B cell (primary cell): ENCODE results near the gene ERBB2. TPM values are rescaled to one million over a fixed set of nuclear protein-coding genes. Genes with fewer than 3 reads are reported as not detected.
"Not testable (repeated sequence)": the region's sequence is repeated elsewhere in the genome, so short reads cannot be mapped to it uniquely, and the experiment has no call there.

Experiments
- ATAC-seq: fragments of 200-7000 bp; cut with Tn5 transposase; one replicate; pipeline ENCODE4 v1.10.0; 2021; ENCODE audit warnings: low read depth, mild to moderate bottlenecking, moderate number of reproducible peaks, moderate library complexity
- CTCF ChIA-PET: fragments of 350-600 bp; sonication (Branson Sonifier 250); formaldehyde crosslinking; loops from one replicate; lab custom pipeline; 2021; ENCODE audit warnings: antibody characterized with exemption, inconsistent platforms; lab: Charles Lee
- POLR2A ChIA-PET: fragments of 350-600 bp; sonication (Branson Sonifier 250); formaldehyde crosslinking; loops from one replicate; lab custom pipeline; 2021; ENCODE audit warnings: antibody characterized with exemption; lab: Charles Lee
- DNase-seq: peaks from one replicate; pipeline ENCODE4 v3.0.0; 2013
- H2AFZ ChIP-seq: 2 replicates; pipeline ENCODE4 v1.6.1; 2012; ENCODE audit warnings: mild to moderate bottlenecking, low read depth, low read length; ENCODE audit not compliant: insufficient read depth, poor library complexity, severe bottlenecking
- H3K27ac ChIP-seq, 2 donors: 1 replicate in 1 of 2; 2 replicates in 1 of 2; pipeline ENCODE4 v1.5.1; 2012 to 2013; ENCODE audit warnings: low read length in 2 of 2, mild to moderate bottlenecking in 2 of 2, moderate library complexity in 1 of 2
- H3K27me3 ChIP-seq, 4 experiments: fragments of 200-600 bp in 1 of 4; sonication (generic) in 1 of 4; replicated peaks in 1 of 4; 1 replicate in 2 of 4; 2 replicates in 2 of 4; pipeline versions ENCODE4 v1.6.1 to v1.7.0; 2013 to 2016; ENCODE audit warnings: low read length in 3 of 4, mild to moderate bottlenecking in 2 of 4, mixed read lengths in 1 of 4, moderate library complexity in 1 of 4; ENCODE audit not compliant: insufficient read depth in 4 of 4, control insufficient read depth in 3 of 4; ENCODE audit errors: control extremely low read depth in 1 of 4
- H3K36me3 ChIP-seq, 2 experiments: replicated peaks in 1 of 2; 1 replicate in 1 of 2; 2 replicates in 1 of 2; pipeline versions ENCODE4 v1.6.1 to v1.7.1; 2013; ENCODE audit warnings: low read length in 1 of 2; ENCODE audit not compliant: insufficient read depth in 2 of 2, control insufficient read depth in 1 of 2; ENCODE audit errors: control extremely low read depth in 1 of 2, extremely low read depth in 1 of 2
- H3K4me1 ChIP-seq, 2 donors: fragments of 200-600 bp in 1 of 2; sonication (generic) in 1 of 2; 1 replicate in 1 of 2; 2 replicates in 1 of 2; pipeline versions ENCODE4 v1.5.1 to v1.6.1; 2013 to 2017; ENCODE audit warnings: low read length in 2 of 2; ENCODE audit not compliant: control insufficient read depth in 2 of 2, insufficient read depth in 2 of 2
- H3K4me2 ChIP-seq: replicated peaks from 2 replicates; pipeline ENCODE3; 2012; ENCODE audit warnings: mild to moderate bottlenecking, low read depth, low read length; ENCODE audit not compliant: poor library complexity, severe bottlenecking
- H3K4me3 ChIP-seq, 5 experiments: fragments of 200-600 bp in 1 of 5; sonication (generic) in 1 of 5; 1 replicate in 3 of 5; 2 replicates in 2 of 5; pipeline versions ENCODE4 v1.5.1 to v1.7.0; 2011 to 2016; ENCODE audit warnings: low read length in 4 of 5, mild to moderate bottlenecking in 4 of 5, low read depth in 2 of 5, control low read depth in 1 of 5, moderate library complexity in 1 of 5; ENCODE audit not compliant: insufficient read depth in 1 of 5; ENCODE audit errors: control extremely low read depth in 1 of 5, extremely low read depth in 1 of 5
- H3K79me2 ChIP-seq: fragments of 200-600 bp; sonication (generic); one replicate; pipeline ENCODE4 v1.6.0; 2016; ENCODE audit warnings: low read length; ENCODE audit not compliant: control insufficient read depth, insufficient read depth
- H3K9ac ChIP-seq: fragments of 200-600 bp; sonication (generic); 2 replicates; pipeline ENCODE4 v1.6.1; 2017; ENCODE audit warnings: mild to moderate bottlenecking, low read length, moderate library complexity
- H3K9me3 ChIP-seq, 3 donors: one replicate each; pipeline versions ENCODE4 v1.6.1 to v1.7.1; 2013; ENCODE audit warnings: low read length in 2 of 3; ENCODE audit not compliant: control insufficient read depth in 2 of 3, insufficient read depth in 1 of 3; ENCODE audit errors: control extremely low read depth in 1 of 3
- H4K20me1 ChIP-seq: 2 replicates; pipeline ENCODE4 v1.6.0; 2012; ENCODE audit warnings: mild to moderate bottlenecking, low read length; ENCODE audit not compliant: insufficient read depth, control insufficient read depth, poor library complexity, severe bottlenecking
- H3K27ac Mint-ChIP-seq: one replicate; pipeline ENCODE4 v1.8.0; 2021; ENCODE audit warnings: mixed read lengths
- H3K27me3 Mint-ChIP-seq: one replicate; pipeline ENCODE4 v1.8.0; 2021; ENCODE audit warnings: mixed read lengths
- H3K4me1 Mint-ChIP-seq: one replicate; pipeline ENCODE4 v1.8.0; 2021; ENCODE audit warnings: mixed read lengths
- H3K4me3 Mint-ChIP-seq: one replicate; pipeline ENCODE4 v1.8.0; 2021; ENCODE audit warnings: mixed read lengths
- H3K9me3 Mint-ChIP-seq: one replicate; pipeline ENCODE4 v1.8.0; 2022; ENCODE audit warnings: mixed read lengths; ENCODE audit not compliant: insufficient read depth
- CTCF ChIP-seq: fragments of 200-600 bp; IDR thresholded peaks from one replicate; pipeline ENCODE4 v1.8.0; 2022; ENCODE audit warnings: antibody characterized with exemption, mild to moderate bottlenecking
- EZH2 ChIP-seq: IDR thresholded peaks from 2 replicates; pipeline ENCODE4 v1.6.1; 2012; ENCODE audit warnings: borderline replicate concordance, low read depth, mild to moderate bottlenecking, moderate library complexity, low read length; ENCODE audit not compliant: insufficient read depth, poor library complexity, severe bottlenecking
- WGBS: methylation state at CpG from one replicate; pipeline ENCODE4 v1.1.5; 2013; ENCODE audit warnings: missing lambda C conversion rate; ENCODE audit not compliant: insufficient coverage; 5-methylcytosine and 5-hydroxymethylcytosine counted together
- intact Hi-C: fragments of 100-400 bp; cut with micrococcal nuclease; formaldehyde crosslinking; loops from one replicate; pipeline ENCODE4 v1.10.0; 2022
- polyA plus RNA-seq: library from polyadenylated mRNA; depleted of rRNA; stranded (reverse); fragments of >200 nt; gene quantifications from 2 replicates; pipeline ENCODE4 v1.2.3, GENCODE V29; 2012
- total RNA-seq, 2 donors: library from RNA; stranded (reverse); fragments of 120-200 nt in 1 of 2; gene quantifications; 1 replicate in 1 of 2; 2 replicates in 1 of 2; pipeline versions ENCODE4 v1.2.3 to v1.2.4, GENCODE V29; 2013 to 2022

ERBB2 gene
- total and polyA plus RNA-seq, 2 donors (not counting 1 experiment from before 2014, with no cell fraction given), result 3.2 to 8.4 TPM

GRCh38 chr17:39747745-39748144, 47.9 kb downstream of the ERBB2 start:
- Histone ChIP-seq H3K27me3 (no peaks in the 10 kb centered on the region), H4K20me1 (no peaks in the 10 kb centered on the region), H3K27ac (no peak overlapping the region), H2AFZ (no peak overlapping the region), H3K4me3 (no peak overlapping the region), H3K36me3 (no peaks in the 10 kb centered on the region), H3K9ac (no peak overlapping the region), H3K79me2 (no peaks in the 10 kb centered on the region), H3K4me1 (peaks cover 0 to 1% of the 10 kb centered on the region in 2 donors), H3K9me3 (peaks cover 0 to 6% (median 0%) of the 10 kb centered on the region in 3 donors), H3K4me2 (no peak overlapping the region)
- POLR2A ChIA-PET, result no interaction called here
- 100% methylated on average over 3 of the region's 4 CpGs for WGBS
- no peaks in the 10 kb centered on the region for H3K9me3 Mint-ChIP-seq
- CTCF ChIA-PET, result interaction anchor here (3.7 kb wide), 1 partner anchor 125 kb away, joined by 18 read pairs; no protein-coding TSS in a partner anchor
- H3K27me3 Mint-ChIP-seq, result no peaks in the 10 kb centered on the region
- peaks cover 10% of the 10 kb centered on the region for H3K4me1 Mint-ChIP-seq
- ATAC-seq, result no peak
- no peak for DNase-seq
- intact Hi-C loops, result no loop called here
- H3K4me3 Mint-ChIP-seq, result no peak overlapping the region
- TF ChIP-seq CTCF, result no peak
- TF ChIP-seq EZH2, result no peak
- peak overlapping the region; percentile 22 for H3K27ac Mint-ChIP-seq

DNA sequence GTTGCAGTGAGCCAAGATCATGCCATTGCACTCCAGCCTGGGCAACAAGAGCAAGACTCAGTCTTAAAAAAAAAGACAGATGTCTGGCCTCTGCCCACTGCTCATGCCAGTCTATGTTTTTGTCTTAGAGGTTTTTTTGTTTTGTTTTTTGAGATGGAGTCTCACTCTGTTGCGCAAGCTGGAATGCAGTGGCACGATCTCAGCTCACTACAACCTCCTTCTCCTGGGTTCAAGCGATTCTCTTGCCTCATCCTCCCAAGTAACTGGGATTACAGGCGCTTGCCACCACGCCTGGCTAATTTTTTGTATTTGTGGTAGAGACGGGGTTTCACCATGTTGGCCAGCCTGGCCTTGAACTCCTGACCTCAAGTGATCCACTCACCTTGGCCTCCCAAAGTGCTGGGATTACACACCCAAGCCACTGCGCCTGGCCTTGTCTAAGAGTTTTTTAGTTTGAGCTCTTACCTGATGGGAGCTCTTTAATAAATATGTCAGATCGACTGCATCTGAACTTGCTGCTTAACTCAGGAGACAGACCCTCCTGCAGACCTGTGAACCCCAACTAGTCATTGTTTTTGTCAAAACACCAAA, 48.7 kb downstream of the ERBB2 start:
- intact Hi-C loops, H3K9ac ChIP-seq, H3K27ac Mint-ChIP-seq, ATAC-seq, H3K9me3 Mint-ChIP-seq, H4K20me1 ChIP-seq, H3K27ac ChIP-seq, H3K27me3 ChIP-seq, H3K9me3 ChIP-seq, H3K4me3 Mint-ChIP-seq, H3K79me2 ChIP-seq, H3K36me3 ChIP-seq, H2AFZ ChIP-seq, H3K4me1 ChIP-seq, H3K4me3 ChIP-seq, H3K4me2 ChIP-seq, H3K27me3 Mint-ChIP-seq, POLR2A ChIA-PET, DNase-seq: not testable (repeated sequence)
- WGBS, result 100% methylated on average over 2 of the region's 8 CpGs
- CTCF ChIA-PET, result interaction anchor here (0.9 to 3.7 kb wide), 5 partner anchors 18 to 202 kb away, joined by 3 to 18 read pairs (median 3); partner anchors contain the start of gene MIEN1
- peaks cover 17% of the 10 kb centered on the region for H3K4me1 Mint-ChIP-seq
